DOHH2 (cell line): ENCODE data around the gene LAIR2.

Experiments
- H3F3A ChIP-seq: fragments of 200-600 bp; sonication (generic), shearing (Covaris generic); 2 replicates; pipeline ENCODE4 v1.6.0; 2016; ENCODE audit warnings: antibody characterized with exemption, mild to moderate bottlenecking; ENCODE audit not compliant: control insufficient read depth, insufficient read depth
- H3K27ac ChIP-seq: fragments of 200-600 bp; sonication (generic); 2 replicates; pipeline ENCODE4 v1.5.1; 2014; ENCODE audit warnings: low read depth, mild to moderate bottlenecking, low read length, moderate library complexity
- H3K27me3 ChIP-seq: fragments of 200-600 bp; sonication (generic); 2 replicates; pipeline ENCODE4 v1.6.1; 2014; ENCODE audit warnings: mild to moderate bottlenecking, low read length, mixed read lengths; ENCODE audit not compliant: control insufficient read depth
- H3K36me3 ChIP-seq: fragments of 200-600 bp; sonication (generic); 2 replicates; pipeline ENCODE4 v1.6.1; 2014; ENCODE audit warnings: mild to moderate bottlenecking, low read length, moderate library complexity, mixed read lengths; ENCODE audit not compliant: control insufficient read depth
- H3K4me1 ChIP-seq: fragments of 200-600 bp; sonication (generic); 2 replicates; pipeline ENCODE4 v1.6.1; 2014; ENCODE audit warnings: mild to moderate bottlenecking, low read length, mixed read lengths; ENCODE audit not compliant: control insufficient read depth
- H3K4me2 ChIP-seq: fragments of 200-600 bp; sonication (generic); 2 replicates; pipeline ENCODE4 v1.6.0; 2014; ENCODE audit warnings: mild to moderate bottlenecking, low read length, moderate library complexity
- H3K4me3 ChIP-seq: fragments of 200-600 bp; sonication (generic); 2 replicates; pipeline ENCODE4 v1.5.1; 2014; ENCODE audit warnings: mild to moderate bottlenecking, low read length, mixed read lengths
- H3K79me2 ChIP-seq: fragments of 200-600 bp; sonication (generic); 2 replicates; pipeline ENCODE4 v1.6.1; 2014; ENCODE audit warnings: mild to moderate bottlenecking, low read length, mixed read lengths; ENCODE audit not compliant: control insufficient read depth
- H3K9me2 ChIP-seq: fragments of 200-600 bp; sonication (generic); replicated peaks from 2 replicates; pipeline ENCODE4 v1.6.1; 2014; ENCODE audit warnings: mild to moderate bottlenecking, low read length, mixed read lengths; ENCODE audit not compliant: control insufficient read depth
- H3K9me3 ChIP-seq: fragments of 200-600 bp; sonication (generic); 2 replicates; pipeline ENCODE4 v1.6.1; 2014; ENCODE audit warnings: antibody characterized with exemption, low read length, mixed read lengths; ENCODE audit not compliant: control insufficient read depth, insufficient read depth
- H4K20me1 ChIP-seq: fragments of 200-600 bp; sonication (generic); 2 replicates; pipeline ENCODE4 v1.6.0; 2014; ENCODE audit warnings: low read depth, mild to moderate bottlenecking, antibody characterized with exemption, low read length, moderate library complexity; ENCODE audit not compliant: control insufficient read depth, insufficient read depth
- EZH2phosphoT487 ChIP-seq: fragments of 200-600 bp; sonication (generic); IDR thresholded peaks from 2 replicates; pipeline ENCODE4 v1.6.1; 2017; ENCODE audit warnings: borderline replicate concordance, mild to moderate bottlenecking, antibody characterized with exemption, low read length, moderate library complexity, mixed read lengths
- TF ChIP-seq, protein P1 (sequence below): fragments of 200-600 bp; sonication (generic); IDR thresholded peaks from one replicate; pipeline ENCODE4 v1.5.1; 2014; ENCODE audit warnings: antibody characterized with exemption, mild to moderate bottlenecking, low read depth, low read length; ENCODE audit not compliant: poor library complexity, severe bottlenecking

Gene LAIR2

DNA sequence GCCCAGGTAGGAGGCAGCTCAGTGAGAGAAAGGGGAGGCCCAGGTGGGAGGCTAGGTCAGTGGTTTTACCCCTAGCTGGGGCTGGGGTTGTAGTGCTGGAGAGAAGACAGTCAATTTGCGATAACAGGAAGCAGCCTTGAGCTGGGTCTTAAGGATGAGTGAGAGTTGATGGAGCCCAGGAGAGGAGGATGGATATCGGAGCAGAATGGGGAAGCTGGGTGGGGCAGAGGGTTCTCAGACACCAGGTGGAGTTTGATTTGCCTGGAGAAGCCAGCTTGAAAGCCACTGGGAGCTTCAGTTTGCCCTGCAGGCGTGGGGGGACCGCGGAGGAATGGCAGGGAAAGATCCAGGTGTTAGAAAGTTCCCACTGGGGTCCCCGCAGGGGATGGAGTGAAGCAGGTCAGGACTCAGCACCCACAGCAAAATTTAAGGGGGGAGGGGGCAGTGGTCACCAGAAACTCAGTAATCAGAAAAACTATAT is 28.7 kb upstream of the LAIR2 start:
- no peaks in the 10 kb centered on the region for H4K20me1 ChIP-seq
- H3K4me1 ChIP-seq: peaks cover 6% of the 10 kb centered on the region
- no peak overlapping the region for H3K27ac ChIP-seq
- H3K9me3 ChIP-seq: no peaks in the 10 kb centered on the region
- H3F3A ChIP-seq: no peaks in the 10 kb centered on the region
- no peaks in the 10 kb centered on the region for H3K9me2 ChIP-seq
- H3K79me2 ChIP-seq: no peaks in the 10 kb centered on the region
- H3K4me3 ChIP-seq: no peak overlapping the region
- no peak overlapping the region for H3K4me2 ChIP-seq
- no peaks in the 10 kb centered on the region for H3K36me3 ChIP-seq
- TF ChIP-seq, protein P1, sequence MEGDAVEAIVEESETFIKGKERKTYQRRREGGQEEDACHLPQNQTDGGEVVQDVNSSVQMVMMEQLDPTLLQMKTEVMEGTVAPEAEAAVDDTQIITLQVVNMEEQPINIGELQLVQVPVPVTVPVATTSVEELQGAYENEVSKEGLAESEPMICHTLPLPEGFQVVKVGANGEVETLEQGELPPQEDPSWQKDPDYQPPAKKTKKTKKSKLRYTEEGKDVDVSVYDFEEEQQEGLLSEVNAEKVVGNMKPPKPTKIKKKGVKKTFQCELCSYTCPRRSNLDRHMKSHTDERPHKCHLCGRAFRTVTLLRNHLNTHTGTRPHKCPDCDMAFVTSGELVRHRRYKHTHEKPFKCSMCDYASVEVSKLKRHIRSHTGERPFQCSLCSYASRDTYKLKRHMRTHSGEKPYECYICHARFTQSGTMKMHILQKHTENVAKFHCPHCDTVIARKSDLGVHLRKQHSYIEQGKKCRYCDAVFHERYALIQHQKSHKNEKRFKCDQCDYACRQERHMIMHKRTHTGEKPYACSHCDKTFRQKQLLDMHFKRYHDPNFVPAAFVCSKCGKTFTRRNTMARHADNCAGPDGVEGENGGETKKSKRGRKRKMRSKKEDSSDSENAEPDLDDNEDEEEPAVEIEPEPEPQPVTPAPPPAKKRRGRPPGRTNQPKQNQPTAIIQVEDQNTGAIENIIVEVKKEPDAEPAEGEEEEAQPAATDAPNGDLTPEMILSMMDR: no peak
- TF ChIP-seq EZH2phosphoT487: no peak
- peaks cover 34% of the 10 kb centered on the region for H3K27me3 ChIP-seq

DNA sequence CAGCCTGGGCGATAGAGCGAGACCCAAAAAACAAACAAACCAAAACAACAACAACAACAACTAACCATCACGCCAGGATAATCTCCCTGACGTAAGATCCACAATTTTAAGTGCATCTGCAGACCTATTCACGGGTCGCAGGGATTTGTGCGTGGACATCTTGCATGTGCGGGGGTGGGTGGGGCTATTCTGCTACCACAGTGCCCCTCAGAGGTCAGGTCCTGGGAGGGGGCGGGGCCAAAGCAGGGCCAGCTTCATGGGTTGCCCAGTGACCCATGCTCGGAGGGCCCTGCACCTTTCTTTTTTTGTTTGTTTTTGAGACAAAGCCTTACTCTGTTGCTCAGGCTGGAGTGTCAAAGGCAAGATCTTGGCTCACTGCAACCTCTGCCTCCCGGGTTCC is 26.9 kb upstream of the LAIR2 start:
- H3F3A ChIP-seq: no peaks in the 10 kb centered on the region
- H4K20me1 ChIP-seq: no peaks in the 10 kb centered on the region
- H3K4me2 ChIP-seq: no peak overlapping the region
- TF ChIP-seq EZH2phosphoT487: no peak
- TF ChIP-seq, protein P1: no peak
- H3K9me3 ChIP-seq: no peaks in the 10 kb centered on the region
- H3K27me3 ChIP-seq: peaks cover 20% of the 10 kb centered on the region
- H3K79me2 ChIP-seq: no peaks in the 10 kb centered on the region
- no peaks in the 10 kb centered on the region for H3K9me2 ChIP-seq
- H3K36me3 ChIP-seq: no peaks in the 10 kb centered on the region
- no peak overlapping the region for H3K27ac ChIP-seq
- no peak overlapping the region for H3K4me3 ChIP-seq
- H3K4me1 ChIP-seq: peaks cover 6% of the 10 kb centered on the region

DNA sequence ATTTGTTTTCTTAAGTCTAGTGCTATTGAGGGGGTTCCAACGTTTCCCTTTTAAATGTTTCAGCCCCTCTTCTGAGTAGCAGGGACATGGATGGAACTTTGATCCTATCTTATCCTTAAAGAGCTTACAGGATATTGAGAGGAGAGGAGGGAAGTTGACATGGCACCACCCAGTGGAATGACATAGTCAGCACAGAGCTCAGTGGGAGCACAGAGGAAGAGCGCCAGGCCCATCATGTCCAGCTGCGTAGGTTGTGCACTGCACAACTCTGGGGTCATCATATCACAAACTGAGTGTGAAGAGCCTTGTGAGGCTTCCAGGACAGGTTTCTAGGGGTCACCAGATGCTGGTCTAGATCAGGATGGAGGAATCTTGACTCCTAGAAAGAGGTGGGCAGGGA is 25.0 kb upstream of the LAIR2 start:
- no peaks in the 10 kb centered on the region for H3K9me2 ChIP-seq
- peaks cover 14% of the 10 kb centered on the region for H3K4me1 ChIP-seq
- H3K4me2 ChIP-seq: no peak overlapping the region
- H3K79me2 ChIP-seq: no peaks in the 10 kb centered on the region
- no peak overlapping the region for H3K4me3 ChIP-seq
- no peak overlapping the region for H3K27ac ChIP-seq
- H4K20me1 ChIP-seq: no peaks in the 10 kb centered on the region; the same call in 1 of the 2 replicates
- H3K36me3 ChIP-seq: no peaks in the 10 kb centered on the region
- TF ChIP-seq EZH2phosphoT487: no peak
- TF ChIP-seq, protein P1: peak; percentile 12
- peaks cover 12% of the 10 kb centered on the region; the same call in 1 of the 2 replicates for H3K27me3 ChIP-seq
- no peaks in the 10 kb centered on the region for H3F3A ChIP-seq
- no peaks in the 10 kb centered on the region for H3K9me3 ChIP-seq
